ENCODE data around the gene CCR4.

GRCh38 chr3:32963871-32964270 is 12.4 kb downstream of the CCR4 start:
- TF ChIP-seq CTCF (IDR thresholded peaks at IDR 0.05) (no peak), POLR2AphosphoS5 (IDR thresholded peaks at IDR 0.05) (no peak), POLR2A (IDR thresholded peaks at IDR 0.05) (no peak)
